Stimulated activated effector memory CD8-positive, alpha-beta T cell treated with anti-CD3 and anti-CD28 coated beads, Interleukin-12 subunit alpha, Interleukin-12 subunit beta, amount 100 ng/mL, for 72 hours (primary cell): ENCODE measurements around the gene EN2.

Experiments used
- ATAC-seq: fragments of 150-1000 bp; cut with Tn5 transposase; 2 replicates; pipeline ENCODE4 v1.10.0; 2021
- DNase-seq, 2 donors: peaks; one replicate each; pipeline ENCODE4 v3.0.0; 2021 to 2022; ENCODE audit warnings: low spot score in 2 of 2
- H3K27ac Mint-ChIP-seq: one replicate; pipeline ENCODE4 v1.8.0; 2022; ENCODE audit warnings: mild to moderate bottlenecking, mixed read lengths
- H3K36me3 Mint-ChIP-seq: one replicate; pipeline ENCODE4 v1.8.0; 2022; ENCODE audit warnings: mild to moderate bottlenecking, mixed read lengths
- H3K4me1 Mint-ChIP-seq: one replicate; pipeline ENCODE4 v1.8.0; 2022; ENCODE audit warnings: mixed read lengths
- H3K4me3 Mint-ChIP-seq: one replicate; pipeline ENCODE4 v1.8.0; 2022; ENCODE audit warnings: mild to moderate bottlenecking, mixed read lengths
- H3K9me3 Mint-ChIP-seq: one replicate; pipeline ENCODE4 v1.8.0; 2022; ENCODE audit warnings: mixed read lengths

Gene EN2

DNA sequence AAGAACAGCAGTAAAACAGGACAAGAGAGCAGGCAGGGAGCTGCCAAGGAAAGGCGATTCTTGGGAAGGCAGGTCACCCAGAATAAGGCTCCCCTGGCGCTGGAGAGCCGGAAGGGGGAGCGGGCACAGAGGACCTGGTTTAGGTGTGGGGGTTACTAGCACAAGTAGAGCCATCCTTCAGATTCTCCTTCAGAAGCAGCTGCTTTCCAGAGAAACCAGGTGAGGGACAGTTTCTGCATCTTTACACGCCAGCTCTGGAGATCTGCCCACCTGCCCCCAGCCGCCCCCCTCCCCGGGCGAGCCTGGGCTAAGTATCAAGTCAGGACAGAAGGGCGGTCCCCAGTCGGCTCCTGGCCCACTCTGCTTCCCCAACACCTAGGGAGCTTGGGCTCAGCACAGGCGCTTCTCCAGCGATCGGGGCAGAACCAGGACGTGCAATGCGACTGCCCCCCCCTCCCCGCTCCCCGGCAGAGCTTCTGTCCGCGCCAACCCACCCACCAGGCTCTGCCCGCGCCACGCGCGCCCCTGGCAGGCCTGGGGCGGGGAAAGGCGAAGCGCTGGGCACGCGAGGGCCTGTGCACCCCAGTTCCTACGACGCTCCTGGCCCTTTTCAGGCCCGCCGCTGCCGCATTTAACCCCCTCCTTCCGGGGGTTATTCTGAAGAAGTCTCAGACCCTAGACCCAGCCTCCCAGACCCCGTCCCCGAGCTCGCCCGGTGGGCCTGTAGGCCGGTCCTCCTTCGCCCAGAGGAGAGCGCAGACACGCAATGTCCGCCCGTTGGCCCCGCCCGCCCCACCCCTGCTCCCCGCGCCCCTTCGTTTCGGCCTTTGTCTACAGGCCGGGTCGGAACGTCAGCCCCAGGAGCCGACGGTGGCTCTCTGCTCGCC, 4.4 kb upstream of the EN2 start:
- no peak overlapping the region for H3K4me3 Mint-ChIP-seq
- H3K36me3 Mint-ChIP-seq = peaks cover 6% of the 10 kb centered on the region
- DNase-seq = no peak
- H3K27ac Mint-ChIP-seq = no peak overlapping the region
- no peaks in the 10 kb centered on the region for H3K9me3 Mint-ChIP-seq
- H3K4me1 Mint-ChIP-seq = peaks cover 16% of the 10 kb centered on the region
- ATAC-seq = no peak

DNA sequence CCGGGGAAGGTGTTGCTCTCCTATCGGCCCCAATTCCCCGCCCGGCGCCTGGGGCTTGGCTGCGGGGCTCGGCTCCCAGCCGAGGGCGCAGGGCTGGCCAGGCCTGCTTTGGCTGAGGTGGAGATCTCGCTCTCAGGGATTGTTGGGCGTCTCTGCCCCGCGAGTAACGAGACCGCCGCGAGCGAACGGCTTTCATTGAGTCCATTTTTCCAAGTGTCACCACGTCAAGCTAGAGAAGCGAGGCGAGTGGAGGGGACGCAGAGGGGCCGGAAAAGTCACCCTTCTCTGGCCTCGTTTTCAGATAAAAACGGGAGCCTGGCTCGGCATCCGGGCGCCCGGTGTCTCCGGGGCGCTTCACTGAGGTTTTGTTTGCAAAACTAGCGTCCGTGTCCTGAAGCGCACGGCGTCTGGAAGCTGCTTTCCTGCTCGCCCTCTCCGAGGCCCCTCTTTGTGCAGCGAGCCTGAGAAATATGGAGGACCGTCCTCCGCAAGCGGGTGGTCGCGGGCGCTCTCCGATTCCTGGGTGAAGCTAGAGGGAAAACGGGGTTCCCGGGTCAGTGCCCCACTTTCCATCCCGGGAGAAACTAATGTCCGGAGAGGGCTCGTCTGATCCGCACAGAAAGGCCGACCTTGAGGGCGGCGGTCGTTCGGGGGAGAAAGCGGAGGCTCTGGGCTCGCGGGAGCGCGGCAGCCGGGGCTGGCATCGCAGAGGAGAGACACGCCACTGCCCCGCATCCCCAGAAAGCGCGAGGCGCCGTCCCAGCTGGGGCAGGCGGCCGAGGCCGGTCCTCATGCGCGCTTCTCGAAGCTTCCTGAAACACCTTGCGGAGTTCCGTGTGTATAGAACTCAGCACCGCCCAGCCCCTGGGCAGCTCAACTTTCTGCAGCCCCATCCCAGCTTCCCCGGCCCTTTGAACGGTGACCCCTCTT, 3.5 kb upstream of the EN2 start:
- ATAC-seq (no peak), DNase-seq (no peak)
- Mint-ChIP-seq H3K4me3 (peak overlapping the region; percentile 18), H3K4me1 (peaks cover 21% of the 10 kb centered on the region), H3K9me3 (no peaks in the 10 kb centered on the region), H3K36me3 (peaks cover 10% of the 10 kb centered on the region), H3K27ac (no peak overlapping the region)

DNA sequence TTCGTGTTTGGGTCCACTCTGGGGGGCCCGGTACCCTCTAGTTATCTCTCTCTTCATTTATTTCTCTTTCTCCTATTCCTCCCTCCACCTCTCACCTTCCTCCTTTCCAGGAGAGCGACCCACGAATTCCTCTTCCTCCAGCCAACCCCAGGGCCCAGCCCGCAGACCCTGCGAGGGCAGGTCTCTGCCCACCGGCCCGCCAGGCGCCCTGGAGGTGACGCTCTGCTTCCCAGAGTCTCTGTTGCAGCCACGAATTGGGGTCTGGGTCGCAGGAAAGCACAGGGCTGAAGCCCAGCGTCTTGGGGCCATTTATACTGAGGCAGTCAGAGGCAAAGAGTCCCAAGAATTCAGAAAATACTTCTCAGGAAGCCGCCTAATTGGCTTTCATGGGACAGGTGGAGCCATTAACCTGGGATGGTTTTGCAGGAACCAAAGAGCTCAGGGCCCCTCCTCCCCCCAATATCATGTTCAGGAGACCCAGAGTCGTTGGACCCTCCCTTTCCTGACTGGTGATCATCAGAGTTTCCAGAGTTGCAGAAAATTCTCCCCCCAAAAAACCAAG, 2.7 kb upstream of the EN2 start:
- Mint-ChIP-seq H3K36me3 (peaks cover 12% of the 10 kb centered on the region), H3K9me3 (no peaks in the 10 kb centered on the region), H3K27ac (no peak overlapping the region), H3K4me3 (peak overlapping the region; percentile 18), H3K4me1 (peaks cover 24% of the 10 kb centered on the region)
- DNase-seq = no peak
- ATAC-seq = no peak

DNA sequence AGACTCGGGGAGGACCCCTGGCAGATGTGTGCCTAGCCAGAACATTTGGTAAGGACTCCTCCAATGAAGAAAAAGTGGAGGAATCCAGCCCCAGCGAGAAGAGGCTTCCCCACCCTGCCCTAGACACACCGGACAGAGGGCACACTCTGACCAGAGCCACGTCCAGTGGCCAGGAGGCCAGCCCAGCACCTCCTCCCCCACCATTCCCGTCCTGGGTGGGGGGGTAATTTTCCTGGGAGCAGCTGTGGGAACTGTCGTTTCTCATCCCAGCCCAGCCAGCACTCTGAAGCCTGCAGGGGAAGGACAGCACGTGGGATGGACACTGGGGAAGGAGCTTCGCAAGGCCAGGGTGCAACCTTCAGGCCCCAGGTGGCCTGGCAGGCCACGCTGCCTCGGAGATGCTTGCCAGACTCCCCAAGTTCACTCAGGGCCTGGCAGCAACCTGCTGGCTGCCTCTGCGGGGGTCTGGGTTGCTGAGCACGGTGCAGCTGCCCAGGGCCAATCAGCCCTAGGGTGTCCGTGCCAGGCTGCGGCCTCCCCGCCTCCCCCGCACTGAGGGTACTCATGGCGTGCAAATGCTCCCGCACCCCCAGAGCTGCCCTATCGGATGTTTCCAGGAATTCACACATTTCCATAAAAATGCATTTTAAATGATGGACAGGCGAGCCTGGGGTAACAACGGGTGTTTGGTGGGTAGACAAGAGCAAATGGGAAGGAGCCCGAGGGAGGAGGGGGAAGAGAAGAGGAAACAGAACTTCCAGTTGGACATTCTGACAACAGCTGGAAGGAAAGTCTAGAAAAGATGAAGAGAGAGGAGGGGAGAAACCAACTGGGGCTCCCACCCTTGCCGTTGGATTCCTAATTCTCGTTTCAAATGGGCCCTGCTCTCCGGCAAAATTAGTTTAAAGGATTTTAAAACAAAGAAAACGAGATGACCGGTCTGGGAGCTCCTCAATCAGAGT, 1.9 kb upstream of the EN2 start:
- no peaks in the 10 kb centered on the region for H3K9me3 Mint-ChIP-seq
- H3K36me3 Mint-ChIP-seq = peaks cover 12% of the 10 kb centered on the region
- peak overlapping the region; percentile 65 for H3K4me3 Mint-ChIP-seq
- H3K4me1 Mint-ChIP-seq = peaks cover 20% of the 10 kb centered on the region
- DNase-seq = no peak
- ATAC-seq = no peak
- no peak overlapping the region for H3K27ac Mint-ChIP-seq

DNA sequence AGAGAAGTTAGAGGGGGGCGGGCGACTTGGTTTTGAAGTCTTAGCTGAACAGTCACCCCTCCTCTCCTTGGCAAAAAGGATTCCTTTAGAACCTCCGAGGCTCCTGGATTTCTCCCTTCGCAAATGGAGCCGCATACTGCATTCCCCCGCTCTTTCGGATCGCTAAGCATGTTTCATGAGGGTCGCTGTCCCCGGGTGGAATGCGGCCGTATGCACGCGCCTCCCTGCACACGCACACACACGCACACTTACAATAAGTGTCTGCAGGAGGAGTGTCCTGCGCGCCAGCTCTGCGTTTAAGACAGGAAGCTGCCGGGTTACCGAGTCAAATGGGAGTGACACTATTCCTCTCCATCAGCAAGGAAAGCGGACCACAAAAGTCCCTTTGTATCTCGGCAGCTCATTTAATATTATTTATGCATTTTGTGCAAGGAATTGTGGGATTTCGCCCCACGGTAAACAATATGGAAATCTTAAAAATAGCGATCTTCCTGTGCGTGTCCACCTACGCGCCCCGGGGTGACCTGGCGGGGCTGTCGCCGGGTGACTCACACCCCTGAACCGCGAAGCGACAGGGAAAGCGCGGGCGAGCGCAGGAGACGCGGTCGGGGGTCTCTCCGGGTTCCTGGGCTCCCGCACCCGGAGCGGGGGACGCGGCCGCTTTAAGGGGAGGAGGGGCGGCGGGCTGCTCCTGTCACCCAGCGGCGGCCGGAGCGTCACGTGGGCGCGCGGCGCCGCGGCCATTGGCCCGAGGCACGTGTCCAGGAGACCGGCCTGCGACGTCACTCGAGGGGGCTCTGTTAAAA, 988 bp upstream of the EN2 start:
- ATAC-seq (no peak), DNase-seq (no peak)
- H3K36me3 Mint-ChIP-seq = peaks cover 12% of the 10 kb centered on the region
- H3K4me3 Mint-ChIP-seq = peak overlapping the region; percentile 65
- no peaks in the 10 kb centered on the region for H3K9me3 Mint-ChIP-seq
- peak overlapping the region; percentile 50 for H3K27ac Mint-ChIP-seq
- H3K4me1 Mint-ChIP-seq = peaks cover 20% of the 10 kb centered on the region

DNA sequence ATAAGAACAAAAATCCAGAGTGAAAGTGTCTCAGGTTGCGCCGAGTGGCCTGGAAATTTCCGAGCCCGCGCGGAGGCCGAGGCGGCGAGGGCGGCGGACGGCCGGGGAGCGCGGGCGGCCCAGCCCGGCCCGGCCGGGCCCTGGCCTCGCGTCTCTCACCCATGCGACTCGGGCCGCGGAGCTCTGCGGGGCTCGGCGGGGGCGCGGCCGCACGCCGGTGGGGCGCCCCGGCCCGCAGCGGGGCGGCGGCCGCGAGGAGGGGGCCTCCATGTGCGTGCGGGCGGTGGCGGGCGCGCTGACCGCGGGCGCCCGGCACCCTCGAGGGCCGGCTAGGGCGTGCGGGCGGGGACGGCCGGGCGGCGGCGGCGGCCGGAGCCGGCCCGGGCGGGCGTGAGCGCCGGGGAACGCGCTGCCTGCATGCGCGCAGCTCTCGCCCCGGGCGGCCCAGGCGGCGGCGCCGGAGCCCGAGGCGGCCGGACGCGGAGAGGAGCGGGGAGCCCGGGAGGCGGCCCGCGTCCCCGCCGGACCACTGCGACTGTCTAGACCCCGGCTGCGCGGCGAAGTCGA, 302 bp upstream of the EN2 start:
- peak overlapping the region; percentile 65 for H3K4me3 Mint-ChIP-seq
- H3K9me3 Mint-ChIP-seq = no peaks in the 10 kb centered on the region

DNA sequence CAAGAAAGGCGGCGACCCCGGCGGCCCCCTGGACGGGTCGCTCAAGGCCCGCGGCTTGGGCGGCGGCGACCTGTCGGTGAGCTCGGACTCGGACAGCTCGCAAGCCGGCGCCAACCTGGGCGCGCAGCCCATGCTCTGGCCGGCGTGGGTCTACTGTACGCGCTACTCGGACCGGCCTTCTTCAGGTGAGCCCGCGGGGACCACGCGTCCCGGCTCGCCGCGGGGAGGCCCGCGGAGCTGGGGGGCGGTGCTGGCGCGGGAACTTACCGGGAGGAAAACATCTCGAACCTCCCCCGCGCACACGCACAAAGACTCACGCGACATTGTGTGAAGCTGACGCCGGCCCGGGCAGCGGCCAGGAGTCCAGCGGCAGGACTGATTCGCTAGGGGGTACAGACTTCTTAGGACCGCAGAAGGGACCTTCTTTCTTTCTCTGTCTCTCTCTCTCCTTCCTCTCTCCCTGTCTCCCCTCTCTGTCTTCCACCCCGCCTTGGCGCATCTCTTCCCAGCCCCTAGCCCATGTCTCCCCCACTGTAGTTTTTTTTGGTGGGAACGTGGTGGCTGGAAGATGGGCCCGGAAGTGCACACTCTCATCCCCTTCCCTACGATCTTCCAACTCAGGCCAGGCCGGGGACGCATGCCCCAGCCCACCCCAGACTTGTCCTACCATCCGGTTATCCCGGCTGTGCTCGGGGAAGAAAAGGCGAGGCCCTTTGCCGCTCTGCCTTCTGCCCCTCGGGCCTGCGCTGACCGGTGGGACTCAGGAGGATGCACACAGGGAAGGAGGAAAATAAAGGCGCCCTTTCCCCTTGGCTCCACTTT, 1.2 kb downstream of the EN2 start:
- no peak for ATAC-seq
- H3K36me3 Mint-ChIP-seq = peaks cover 12% of the 10 kb centered on the region
- H3K9me3 Mint-ChIP-seq = no peaks in the 10 kb centered on the region
- no peak for DNase-seq
- peak overlapping the region; percentile 61 for H3K4me3 Mint-ChIP-seq
- peaks cover 20% of the 10 kb centered on the region for H3K4me1 Mint-ChIP-seq
- peak overlapping the region; percentile 73 for H3K27ac Mint-ChIP-seq

More for the DNA sequence above, 302 bp upstream of the EN2 start:
- DNase-seq (no peak), ATAC-seq (no peak)
- H3K4me1 Mint-ChIP-seq = peaks cover 20% of the 10 kb centered on the region
- H3K27ac Mint-ChIP-seq = no peak overlapping the region
- H3K36me3 Mint-ChIP-seq = peaks cover 12% of the 10 kb centered on the region

DNA sequence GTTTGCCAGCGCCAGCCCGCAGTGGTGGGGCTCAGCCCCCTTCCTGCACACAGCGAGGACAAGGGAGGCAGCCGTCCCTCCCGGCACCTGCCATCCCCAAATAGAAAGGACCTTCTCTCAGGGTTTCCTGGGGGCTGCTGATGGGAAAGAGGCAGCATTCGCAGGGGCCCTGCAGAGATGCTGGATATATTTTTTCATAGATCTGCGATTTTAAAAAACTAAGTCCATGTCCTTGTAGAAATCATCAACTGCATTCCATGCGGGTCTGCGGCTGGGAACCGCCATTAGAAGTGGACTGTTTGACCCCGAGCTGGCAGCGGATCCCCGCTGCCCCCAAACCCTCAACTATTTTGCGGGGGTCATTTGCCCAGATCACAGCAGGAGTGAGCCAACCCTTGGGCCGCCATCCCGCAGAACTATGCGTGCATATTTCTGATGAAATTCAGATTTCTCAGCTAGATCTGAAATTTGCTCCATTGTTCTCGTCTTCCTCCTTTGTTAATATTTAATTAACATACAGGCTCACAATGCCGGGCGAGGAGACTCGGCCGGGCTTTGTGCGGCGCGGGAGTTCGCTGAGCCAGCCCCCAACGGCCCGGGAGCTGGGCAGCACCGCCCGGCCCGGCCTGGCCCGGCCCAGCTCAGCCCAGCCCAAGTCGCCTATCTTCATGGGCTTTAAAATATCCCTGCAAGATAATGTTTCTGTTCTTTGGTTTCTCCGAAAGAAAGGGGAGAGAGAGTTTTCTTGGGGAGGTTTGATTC, 2.0 kb downstream of the EN2 start:
- no peak for DNase-seq
- H3K27ac Mint-ChIP-seq = peak overlapping the region; percentile 73

DNA sequence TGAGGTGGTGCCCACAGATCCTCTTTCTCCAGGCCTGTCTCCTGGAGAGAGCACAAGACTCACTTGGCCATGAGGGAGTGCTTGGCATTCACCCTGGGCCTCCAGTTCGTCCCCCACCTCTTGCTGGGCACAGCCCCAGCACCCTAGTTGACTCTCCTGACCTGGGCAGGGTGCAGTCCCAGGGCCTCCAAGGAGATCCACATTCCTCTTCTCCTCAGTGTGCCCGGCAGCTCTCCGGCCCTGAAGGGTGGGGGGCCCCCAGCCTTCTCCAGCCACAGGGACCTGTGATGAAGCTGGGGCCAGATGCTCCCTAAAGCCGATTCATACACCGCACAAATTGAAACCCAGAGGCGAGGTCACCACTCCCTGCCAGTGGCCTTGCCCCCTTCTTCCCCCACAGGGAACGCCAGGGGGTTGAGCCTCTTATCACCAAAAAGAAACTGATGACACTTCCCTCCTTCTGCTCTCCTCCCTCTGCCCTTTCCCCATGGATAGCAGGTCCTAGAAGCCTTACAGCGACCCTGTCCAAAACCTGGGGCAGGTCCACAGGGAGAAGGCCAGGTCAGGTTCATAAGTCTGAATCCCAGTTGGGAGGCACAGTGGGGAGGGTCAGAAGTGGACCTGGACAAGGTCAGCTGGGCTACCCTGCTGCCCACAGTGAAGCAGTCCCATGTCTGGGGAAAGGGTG, 3.1 kb downstream of the EN2 start:
- Mint-ChIP-seq H3K36me3 (peaks cover 11% of the 10 kb centered on the region), H3K9me3 (no peaks in the 10 kb centered on the region), H3K27ac (no peak overlapping the region), H3K4me1 (peaks cover 18% of the 10 kb centered on the region), H3K4me3 (no peak overlapping the region)
- ATAC-seq (no peak), DNase-seq (no peak)

More for the DNA sequence above, 2.0 kb downstream of the EN2 start:
- peak overlapping the region; percentile 61 for H3K4me3 Mint-ChIP-seq
- H3K4me1 Mint-ChIP-seq = peaks cover 20% of the 10 kb centered on the region
- no peaks in the 10 kb centered on the region for H3K9me3 Mint-ChIP-seq
- H3K36me3 Mint-ChIP-seq = peaks cover 12% of the 10 kb centered on the region
- no peak for ATAC-seq

DNA sequence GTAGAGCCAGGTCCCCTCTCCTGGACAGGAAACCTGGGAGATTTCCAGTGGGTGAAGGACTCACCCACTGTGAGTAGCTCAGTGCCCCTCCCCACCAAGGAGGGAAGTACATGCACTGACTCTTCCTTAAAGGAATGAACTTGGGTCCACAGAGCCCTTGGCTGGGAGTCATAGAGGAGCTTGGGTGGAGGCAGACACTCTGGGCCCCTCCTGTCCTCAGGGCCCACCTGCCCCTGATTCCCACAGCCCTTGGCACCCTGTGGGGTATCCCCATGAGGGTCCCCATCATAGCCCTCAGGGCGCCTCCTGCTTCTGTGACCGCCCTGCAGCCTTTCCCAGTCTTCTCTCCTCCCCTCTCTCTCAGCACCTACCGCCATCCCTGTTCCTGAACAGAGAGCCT, 3.7 kb downstream of the EN2 start:
- ATAC-seq (no peak), DNase-seq (no peak)
- Mint-ChIP-seq H3K4me3 (no peak overlapping the region), H3K9me3 (no peaks in the 10 kb centered on the region), H3K27ac (no peak overlapping the region), H3K4me1 (peaks cover 13% of the 10 kb centered on the region), H3K36me3 (peaks cover 7% of the 10 kb centered on the region)

DNA sequence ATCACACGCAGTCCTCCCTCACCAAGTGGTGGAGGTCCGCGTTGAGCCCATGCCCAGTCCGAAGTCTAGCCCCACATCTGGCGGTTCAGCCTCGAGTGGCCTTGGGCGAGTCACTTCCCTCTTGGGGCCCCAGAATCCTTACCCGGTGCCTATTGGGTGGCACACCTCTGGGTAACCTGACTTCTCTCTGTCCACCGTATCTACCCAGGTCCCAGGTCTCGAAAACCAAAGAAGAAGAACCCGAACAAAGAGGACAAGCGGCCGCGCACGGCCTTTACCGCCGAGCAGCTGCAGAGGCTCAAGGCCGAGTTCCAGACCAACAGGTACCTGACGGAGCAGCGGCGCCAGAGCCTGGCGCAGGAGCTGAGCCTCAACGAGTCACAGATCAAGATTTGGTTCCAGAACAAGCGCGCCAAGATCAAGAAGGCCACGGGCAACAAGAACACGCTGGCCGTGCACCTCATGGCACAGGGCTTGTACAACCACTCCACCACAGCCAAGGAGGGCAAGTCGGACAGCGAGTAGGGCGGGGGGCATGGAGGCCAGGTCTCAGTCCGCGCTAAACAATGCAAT, 4.3 kb downstream of the EN2 start:
- Mint-ChIP-seq H3K4me1 (peaks cover 8% of the 10 kb centered on the region), H3K4me3 (no peak overlapping the region), H3K36me3 (peaks cover 7% of the 10 kb centered on the region), H3K27ac (no peak overlapping the region), H3K9me3 (no peaks in the 10 kb centered on the region)
- DNase-seq = no peak
- no peak for ATAC-seq
